ENCODE data around the gene FARSB.

GRCh38 chr2:222677981-222678380 lies 22.1 kb upstream of the FARSB start:
- TF ChIP-seq CTCF (IDR thresholded peaks at IDR 0.05; ENCODE audit: poor library complexity) (no peak), EZH2 (IDR thresholded peaks at IDR 0.05; ENCODE audit: borderline replicate concordance) (no peak)
